Smooth muscle cell (in vitro differentiated cells): ENCODE data around the gene ARRB2. TPM values are rescaled to one million over a fixed set of nuclear protein-coding genes. Genes with fewer than 3 reads are reported as not detected.
"Not testable (repeated sequence)": the region's sequence is repeated elsewhere in the genome, so short reads cannot be mapped to it uniquely, and the experiment has no call there.

Experiments used
- DNase-seq: peaks from one replicate; lab custom pipeline; 2025; ENCODE audit not compliant: unreplicated experiment; lab: John Stamatoyannopoulos, UW
- H2AFZ ChIP-seq: fragments of 200-600 bp; sonication (generic); 2 replicates; pipeline ENCODE4 v1.6.0; 2016; ENCODE audit warnings: antibody characterized with exemption, low read depth, mild to moderate bottlenecking
- H3F3A ChIP-seq: fragments of 200-600 bp; sonication (generic); 2 replicates; pipeline ENCODE4 v1.6.0; 2017; ENCODE audit warnings: antibody characterized with exemption, low read depth
- H3K27ac ChIP-seq: fragments of 200-600 bp; sonication (generic); 2 replicates; pipeline ENCODE4 v1.5.1; 2016; ENCODE audit warnings: low read depth, mild to moderate bottlenecking
- H3K27me3 ChIP-seq: fragments of 200-600 bp; sonication (generic); 2 replicates; pipeline ENCODE4 v1.6.1; 2016; ENCODE audit warnings: low read depth, mild to moderate bottlenecking
- H3K36me3 ChIP-seq: fragments of 200-600 bp; sonication (generic); 2 replicates; pipeline ENCODE4 v1.5.1; 2016; ENCODE audit warnings: low read depth
- H3K4me1 ChIP-seq: fragments of 200-600 bp; sonication (generic); 2 replicates; pipeline ENCODE4 v1.5.1; 2016; ENCODE audit warnings: low read depth
- H3K4me2 ChIP-seq: fragments of 200-600 bp; sonication (generic); 2 replicates; pipeline ENCODE4 v1.6.0; 2016; ENCODE audit warnings: mild to moderate bottlenecking
- H3K4me3 ChIP-seq: fragments of 200-600 bp; sonication (generic); 2 replicates; pipeline ENCODE4 v1.5.1; 2016; ENCODE audit warnings: mild to moderate bottlenecking
- H3K79me2 ChIP-seq: fragments of 200-600 bp; sonication (generic); 2 replicates; pipeline ENCODE4 v1.6.0; 2016; ENCODE audit warnings: low read depth, mild to moderate bottlenecking
- H3K9ac ChIP-seq: fragments of 200-600 bp; sonication (generic); 2 replicates; pipeline ENCODE4 v1.6.0; 2016; ENCODE audit warnings: low read depth
- H3K9me3 ChIP-seq: fragments of 200-600 bp; sonication (generic); replicated peaks from 2 replicates; pipeline ENCODE4 v1.5.1; 2016; ENCODE audit warnings: low read depth
- H4K20me1 ChIP-seq: fragments of 200-600 bp; sonication (generic); 2 replicates; pipeline ENCODE4 v1.6.0; 2016; ENCODE audit warnings: low read depth
- CTCF ChIP-seq: fragments of 200-600 bp; sonication (generic); IDR thresholded peaks from 2 replicates; pipeline ENCODE4 v1.5.1; 2017; ENCODE audit warnings: borderline replicate concordance, mild to moderate bottlenecking, antibody characterized with exemption; ENCODE audit not compliant: insufficient read depth, poor library complexity, severe bottlenecking
- WGBS: methylation state at CpG from one replicate; pipeline ENCODE4 v1.1.7; 2016; ENCODE audit warnings: low lambda C conversion rate; 5-methylcytosine and 5-hydroxymethylcytosine counted together
- polyA plus RNA-seq: library from polyadenylated mRNA; unstranded; fragments of >200 nt; fragmentation: Nextera tagmentation; extraction: Ambion mirVana; gene quantifications from 2 replicates; pipeline ENCODE4 v1.2.1, GENCODE V29; 2016
- total RNA-seq: library from RNA; depleted of rRNA; stranded (reverse); fragments of >200 nt; gene quantifications from 2 replicates; pipeline ENCODE4 v1.2.3, GENCODE V29; 2014

The ARRB2 gene
- total and polyA plus RNA-seq, 2 experiments from 2014 or later: 4.0 to 7.6 TPM

- H3K9me3 ChIP-seq: no peaks in the 10 kb centered on the region
- H3K27ac ChIP-seq: peak overlapping the region; percentile 73
- peak overlapping the region; percentile 97 for H3K4me2 ChIP-seq
- WGBS: 28% methylated on average over 31 of the region's 57 CpGs
- peak overlapping the region; percentile 72 for H3K4me3 ChIP-seq
- H4K20me1 ChIP-seq: no peaks in the 10 kb centered on the region
- peak overlapping the region; percentile 66 for H3K9ac ChIP-seq
- H3K27me3 ChIP-seq: no peaks in the 10 kb centered on the region
- no peaks in the 10 kb centered on the region for H3F3A ChIP-seq
- DNase-seq: no peak
- no peaks in the 10 kb centered on the region for H3K79me2 ChIP-seq
- peak overlapping the region; percentile 90 for H2AFZ ChIP-seq
- TF ChIP-seq CTCF: no peak
- no peaks in the 10 kb centered on the region for H3K36me3 ChIP-seq
- peaks cover 6% of the 10 kb centered on the region for H3K4me1 ChIP-seq
Measured at GRCh38 chr17:4710693-4711634, 532 bp downstream of the ARRB2 start.

- no peak overlapping the region for H2AFZ ChIP-seq
- H3K9me3 ChIP-seq: no peaks in the 10 kb centered on the region
- DNase-seq: no peak
- H3K4me2 ChIP-seq: no peak overlapping the region
- peaks cover 6% of the 10 kb centered on the region for H3K4me1 ChIP-seq
- H3K9ac ChIP-seq: no peak overlapping the region
- no peak for TF ChIP-seq CTCF
- no peaks in the 10 kb centered on the region for H3K79me2 ChIP-seq
- no peaks in the 10 kb centered on the region for H3F3A ChIP-seq
- no peaks in the 10 kb centered on the region for H3K27me3 ChIP-seq
- H3K4me3 ChIP-seq: no peak overlapping the region
- H3K27ac ChIP-seq: no peak overlapping the region
- no peaks in the 10 kb centered on the region for H4K20me1 ChIP-seq
- WGBS: 78% methylated on average over 6 of the region's 6 CpGs
- no peaks in the 10 kb centered on the region for H3K36me3 ChIP-seq
Measured at GRCh38 chr17:4711661-4712181, 1.3 kb downstream of the ARRB2 start.

- WGBS: 92% methylated on average over 3 of the region's 3 CpGs
- no peaks in the 10 kb centered on the region for H3K36me3 ChIP-seq
- no peak for DNase-seq
Measured at GRCh38 chr17:4712526-4712925, 2.1 kb downstream of the ARRB2 start.

GRCh38 chr17:4714340-4715062 lies 4.1 kb downstream of the ARRB2 start:
- H3F3A ChIP-seq, H3K79me2 ChIP-seq, H3K9ac ChIP-seq, H3K36me3 ChIP-seq, H2AFZ ChIP-seq, H3K4me3 ChIP-seq, H4K20me1 ChIP-seq, H3K27me3 ChIP-seq, H3K9me3 ChIP-seq, DNase-seq, H3K4me1 ChIP-seq, H3K4me2 ChIP-seq, H3K27ac ChIP-seq: not testable (repeated sequence)
- WGBS: 82% methylated on average over 12 of the region's 15 CpGs

More at GRCh38 chr17:4712526-4712925, 2.1 kb downstream of the ARRB2 start:
- no peak overlapping the region for H2AFZ ChIP-seq
- no peaks in the 10 kb centered on the region for H3K79me2 ChIP-seq
- no peak for TF ChIP-seq CTCF
- no peak overlapping the region for H3K27ac ChIP-seq
- H3F3A ChIP-seq: no peaks in the 10 kb centered on the region
- no peak overlapping the region for H3K9ac ChIP-seq
- H4K20me1 ChIP-seq: no peaks in the 10 kb centered on the region
- peaks cover 6% of the 10 kb centered on the region for H3K4me1 ChIP-seq
- no peaks in the 10 kb centered on the region for H3K9me3 ChIP-seq
- no peaks in the 10 kb centered on the region for H3K27me3 ChIP-seq
- H3K4me3 ChIP-seq: no peak overlapping the region
- H3K4me2 ChIP-seq: no peak overlapping the region
